ENCODE results near the gene GATM. TPM values are rescaled to one million over a fixed set of nuclear protein-coding genes. Genes with fewer than 3 reads are reported as not detected.

Gene GATM
- total RNA-seq, 1 donor from 2014 or later = 0.26 TPM

Other genes with a start within 250 kb of the GATM start
- not detected in 2 replicates for gene DUOXA1, start 248.7 kb downstream of the GATM start, total RNA-seq
- not detected in 2 replicates for gene DUOX1, start 248.6 kb downstream of the GATM start, total RNA-seq
- 3.1 and 5.1 TPM in 2 replicates for gene SHF, start 190.6 kb downstream of the GATM start, total RNA-seq
- not detected in 2 replicates for gene SLC28A2, start 126.3 kb downstream of the GATM start, total RNA-seq
- 4.6 and 7.7 TPM in 2 replicates for gene SLC30A4, start 144.2 kb upstream of the GATM start, total RNA-seq
- 56.4 and 67.4 TPM in 2 replicates for gene BLOC1S6, start 208.8 kb upstream of the GATM start, total RNA-seq